ENCODE measurements around the gene ENPEP.

GRCh38 chr4:110516106-110516922 lies 40.4 kb downstream of the ENPEP start:
- TF ChIP-seq CTCF (IDR thresholded peaks at IDR 0.05; ENCODE audit: low read depth, low read length, missing input control), result peak; percentile 77
- no peak for TF ChIP-seq TAF1 (conservative IDR thresholded peaks at IDR 0.05)
- TF ChIP-seq GABPA (IDR thresholded peaks at IDR 0.05 in 1 of 2, conservative IDR thresholded peaks at IDR 0.05 in 1 of 2), result no peak
- TF ChIP-seq, protein P1, sequence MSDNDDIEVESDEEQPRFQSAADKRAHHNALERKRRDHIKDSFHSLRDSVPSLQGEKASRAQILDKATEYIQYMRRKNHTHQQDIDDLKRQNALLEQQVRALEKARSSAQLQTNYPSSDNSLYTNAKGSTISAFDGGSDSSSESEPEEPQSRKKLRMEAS (IDR thresholded peaks at IDR 0.05), result no peak
- peak; percentile 17 for TF ChIP-seq SP1 (IDR thresholded peaks at IDR 0.05)
- peak in 1 of 2 donors; percentile 34 for TF ChIP-seq JUND (IDR thresholded peaks at IDR 0.05)
- no peak for TF ChIP-seq FOXA1 (IDR thresholded peaks at IDR 0.05)
- TF ChIP-seq, protein P2, sequence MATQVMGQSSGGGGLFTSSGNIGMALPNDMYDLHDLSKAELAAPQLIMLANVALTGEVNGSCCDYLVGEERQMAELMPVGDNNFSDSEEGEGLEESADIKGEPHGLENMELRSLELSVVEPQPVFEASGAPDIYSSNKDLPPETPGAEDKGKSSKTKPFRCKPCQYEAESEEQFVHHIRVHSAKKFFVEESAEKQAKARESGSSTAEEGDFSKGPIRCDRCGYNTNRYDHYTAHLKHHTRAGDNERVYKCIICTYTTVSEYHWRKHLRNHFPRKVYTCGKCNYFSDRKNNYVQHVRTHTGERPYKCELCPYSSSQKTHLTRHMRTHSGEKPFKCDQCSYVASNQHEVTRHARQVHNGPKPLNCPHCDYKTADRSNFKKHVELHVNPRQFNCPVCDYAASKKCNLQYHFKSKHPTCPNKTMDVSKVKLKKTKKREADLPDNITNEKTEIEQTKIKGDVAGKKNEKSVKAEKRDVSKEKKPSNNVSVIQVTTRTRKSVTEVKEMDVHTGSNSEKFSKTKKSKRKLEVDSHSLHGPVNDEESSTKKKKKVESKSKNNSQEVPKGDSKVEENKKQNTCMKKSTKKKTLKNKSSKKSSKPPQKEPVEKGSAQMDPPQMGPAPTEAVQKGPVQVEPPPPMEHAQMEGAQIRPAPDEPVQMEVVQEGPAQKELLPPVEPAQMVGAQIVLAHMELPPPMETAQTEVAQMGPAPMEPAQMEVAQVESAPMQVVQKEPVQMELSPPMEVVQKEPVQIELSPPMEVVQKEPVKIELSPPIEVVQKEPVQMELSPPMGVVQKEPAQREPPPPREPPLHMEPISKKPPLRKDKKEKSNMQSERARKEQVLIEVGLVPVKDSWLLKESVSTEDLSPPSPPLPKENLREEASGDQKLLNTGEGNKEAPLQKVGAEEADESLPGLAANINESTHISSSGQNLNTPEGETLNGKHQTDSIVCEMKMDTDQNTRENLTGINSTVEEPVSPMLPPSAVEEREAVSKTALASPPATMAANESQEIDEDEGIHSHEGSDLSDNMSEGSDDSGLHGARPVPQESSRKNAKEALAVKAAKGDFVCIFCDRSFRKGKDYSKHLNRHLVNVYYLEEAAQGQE (IDR thresholded peaks at IDR 0.05), result peak; percentile 10
- TF ChIP-seq NR2F2 (IDR thresholded peaks at IDR 0.05), result no peak
- peak; percentile 82 to 88 for TF ChIP-seq RAD21 (IDR thresholded peaks at IDR 0.05)
- TF ChIP-seq YY1 (IDR thresholded peaks at IDR 0.05), result peak; percentile 44
- peak; percentile 32 to 54 for TF ChIP-seq RXRA (IDR thresholded peaks at IDR 0.05)
- TF ChIP-seq, protein P3, sequence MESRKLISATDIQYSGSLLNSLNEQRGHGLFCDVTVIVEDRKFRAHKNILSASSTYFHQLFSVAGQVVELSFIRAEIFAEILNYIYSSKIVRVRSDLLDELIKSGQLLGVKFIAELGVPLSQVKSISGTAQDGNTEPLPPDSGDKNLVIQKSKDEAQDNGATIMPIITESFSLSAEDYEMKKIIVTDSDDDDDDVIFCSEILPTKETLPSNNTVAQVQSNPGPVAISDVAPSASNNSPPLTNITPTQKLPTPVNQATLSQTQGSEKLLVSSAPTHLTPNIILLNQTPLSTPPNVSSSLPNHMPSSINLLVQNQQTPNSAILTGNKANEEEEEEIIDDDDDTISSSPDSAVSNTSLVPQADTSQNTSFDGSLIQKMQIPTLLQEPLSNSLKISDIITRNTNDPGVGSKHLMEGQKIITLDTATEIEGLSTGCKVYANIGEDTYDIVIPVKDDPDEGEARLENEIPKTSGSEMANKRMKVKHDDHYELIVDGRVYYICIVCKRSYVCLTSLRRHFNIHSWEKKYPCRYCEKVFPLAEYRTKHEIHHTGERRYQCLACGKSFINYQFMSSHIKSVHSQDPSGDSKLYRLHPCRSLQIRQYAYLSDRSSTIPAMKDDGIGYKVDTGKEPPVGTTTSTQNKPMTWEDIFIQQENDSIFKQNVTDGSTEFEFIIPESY (IDR thresholded peaks at IDR 0.05), result no peak
- TF ChIP-seq HNF4A (conservative IDR thresholded peaks at IDR 0.05), result peak in 1 of 2 donors; percentile 30
